ENCODE data around the gene CCDC34.

The CCDC34 gene

GRCh38 chr11:27362749-27363575 lies at the start of gene CCDC34:
TSS of gene CCDC34 (minus strand) at chr11:27363215. CDS start at chr11:27363194, 21 bp downstream.
- peak; percentile 73 to 84 for DNase-seq

GRCh38 chr11:27412192-27412691 lies 49.2 kb upstream of the CCDC34 start:
- DNase-seq: no peak

- no peak for DNase-seq
Measured at GRCh38 chr11:27411328-27411727, 48.3 kb upstream of the CCDC34 start.

GRCh38 chr11:27410272-27410671 lies 47.3 kb upstream of the CCDC34 start:
- DNase-seq: no peak

- DNase-seq: no peak
Measured at GRCh38 chr11:27409742-27410141, 46.7 kb upstream of the CCDC34 start.

GRCh38 chr11:27409049-27409448 lies 46.0 kb upstream of the CCDC34 start:
- no peak for DNase-seq

- DNase-seq: no peak
Measured at GRCh38 chr11:27408246-27408800, 45.3 kb upstream of the CCDC34 start.

- no peak for DNase-seq
Measured at GRCh38 chr11:27406498-27407354, 43.7 kb upstream of the CCDC34 start.

GRCh38 chr11:27405134-27405533 lies 42.1 kb upstream of the CCDC34 start:
- no peak for DNase-seq

GRCh38 chr11:27404427-27404826 lies 41.4 kb upstream of the CCDC34 start:
- DNase-seq: no peak

- no peak for DNase-seq
Measured at GRCh38 chr11:27403195-27403594, 40.2 kb upstream of the CCDC34 start.

- no peak for DNase-seq
Measured at GRCh38 chr11:27402450-27402849, 39.4 kb upstream of the CCDC34 start.

- DNase-seq: no peak
Measured at GRCh38 chr11:27401833-27402316, 38.9 kb upstream of the CCDC34 start.

GRCh38 chr11:27401280-27401832 lies 38.3 kb upstream of the CCDC34 start:
- DNase-seq: no peak

GRCh38 chr11:27398400-27398770 lies 35.4 kb upstream of the CCDC34 start:
- DNase-seq: no peak

GRCh38 chr11:27397624-27398399 lies 34.8 kb upstream of the CCDC34 start:
- no peak for DNase-seq

GRCh38 chr11:27396259-27396839 lies 33.3 kb upstream of the CCDC34 start:
- no peak for DNase-seq

GRCh38 chr11:27395556-27396258 lies 32.7 kb upstream of the CCDC34 start:
- no peak for DNase-seq

GRCh38 chr11:27394781-27395228 lies 31.8 kb upstream of the CCDC34 start:
- DNase-seq: no peak

- no peak for DNase-seq
Measured at GRCh38 chr11:27392278-27393114, 29.5 kb upstream of the CCDC34 start.
